Kidney (tissue), 14 donors: ENCODE results near the gene CPAMD8. TPM values are rescaled to one million over a fixed set of nuclear protein-coding genes. Genes with fewer than 3 reads are reported as not detected.

ENCODE experiments used
- DNase-seq, 5 donors: peaks; one replicate each; pipeline ENCODE4 v3.0.0-alpha.2; 2013 to 2020
- FAIRE-seq: peaks from 2 replicates; lab custom pipeline; 2012; peaks lifted over from hg19 to GRCh38; lab: Jason Lieb, UNC
- H3K27ac ChIP-seq, 2 donors: one replicate each; pipeline ENCODE4 v1.7.0; 2013; ENCODE audit warnings: low read depth in 2 of 2, low read length in 2 of 2, inconsistent platforms in 1 of 2
- H3K27me3 ChIP-seq: one replicate; pipeline ENCODE4 v1.7.1; 2013; ENCODE audit warnings: low read length, inconsistent platforms; ENCODE audit not compliant: control insufficient read depth, insufficient read depth
- H3K36me3 ChIP-seq, 3 donors: one replicate each; pipeline versions ENCODE4 v1.7.0 to v1.7.1; 2013; ENCODE audit warnings: low read length in 3 of 3, control low read depth in 1 of 3, inconsistent platforms in 1 of 3; ENCODE audit not compliant: insufficient read depth in 3 of 3, control insufficient read depth in 2 of 3
- H3K4me1 ChIP-seq, 3 donors: one replicate each; pipeline versions ENCODE4 v1.7.0 to v1.7.1; 2013; ENCODE audit warnings: low read length in 3 of 3, inconsistent platforms in 1 of 3, low read depth in 1 of 3; ENCODE audit not compliant: control insufficient read depth in 2 of 3, insufficient read depth in 2 of 3
- H3K4me3 ChIP-seq, 3 donors: one replicate each; pipeline versions ENCODE4 v1.7.0 to v1.8.1; 2013; ENCODE audit warnings: low read length in 3 of 3, control low read depth in 1 of 3, inconsistent platforms in 1 of 3
- H3K9ac ChIP-seq, 3 donors: one replicate each; pipeline versions ENCODE4 v1.7.0 to v1.7.1; 2013; ENCODE audit warnings: low read length in 3 of 3, control low read depth in 1 of 3, inconsistent platforms in 1 of 3
- H3K9me3 ChIP-seq, 3 donors: one replicate each; pipeline versions ENCODE4 v1.7.0 to v1.7.1; 2013; ENCODE audit warnings: low read length in 3 of 3, control low read depth in 1 of 3, inconsistent platforms in 1 of 3; ENCODE audit not compliant: control insufficient read depth in 2 of 3, insufficient read depth in 1 of 3
- CTCF ChIP-seq: IDR thresholded peaks from 3 replicates; pipeline ENCODE4 v1.5.1; 2012; ENCODE audit warnings: mild to moderate bottlenecking, moderate library complexity, borderline replicate concordance; ENCODE audit not compliant: insufficient read depth; ENCODE audit errors: extremely low read depth
- intact Hi-C: fragments of 100-400 bp; cut with DNase I; formaldehyde crosslinking; loops from one replicate; pipeline ENCODE4 v1.11.1; 2022
- polyA plus RNA-seq: library from polyadenylated mRNA; stranded (reverse); fragments of 350-450 nt; fragmentation: Illumina TruSeq; extraction: RNeasy Lipid Tissue Mini Kit (QIAGEN cat#74804); gene quantifications from one replicate; pipeline ENCODE4 v1.2.3, GENCODE V29; 2014; ENCODE audit warnings: low read depth, low replicate concordance; ENCODE audit not compliant: insufficient read depth
- total RNA-seq: library from RNA; stranded (reverse); fragmentation: NEBNext Ultra II Directional; extraction: Animal tissue kit (Norgen Biotek cat#: 25700); gene quantifications from one replicate; pipeline ENCODE4 v1.2.1, GENCODE V29; 2021
- donor health status: control.
- donor health status: control.
- donor health status: control.
- donor health status: control.
- donor health status: control.
- donor health status: DM: yes; HTN: yes; CAD: no.
- donor health status: Normal renal cell carcinoma (clear cell type).

The CPAMD8 gene
- total and polyA plus RNA-seq, 2 donors from 2014 or later = 22.0 to 64.1 TPM

- Histone ChIP-seq H3K9me3 (no peaks in the 10 kb centered on the region), H3K36me3 (peaks cover 0 to 9% (median 0%) of the 10 kb centered on the region in 3 donors), H3K9ac (no peak overlapping the region), H3K4me1 (no peaks in the 10 kb centered on the region), H3K4me3 (no peak overlapping the region), H3K27ac (no peak overlapping the region), H3K27me3 (no peaks in the 10 kb centered on the region)
- DNase-seq (peak in 1 of 5 donors; percentile 52), FAIRE-seq (no peak)
- intact Hi-C loops = no loop called here
- TF ChIP-seq CTCF = no peak
These were observed 79.4 kb downstream of the CPAMD8 start for GRCh38 chr19:16946951-16947940.

- no peak for TF ChIP-seq CTCF
- intact Hi-C loops = no loop called here
- FAIRE-seq = no peak
These were observed 80.7 kb downstream of the CPAMD8 start for GRCh38 chr19:16945762-16946465.

GRCh38 chr19:16945364-16945714 is 81.3 kb downstream of the CPAMD8 start:
- Histone ChIP-seq H3K9me3 (no peaks in the 10 kb centered on the region), H3K4me1 (no peaks in the 10 kb centered on the region), H3K27ac (no peak overlapping the region), H3K9ac (no peak overlapping the region), H3K4me3 (no peak overlapping the region), H3K27me3 (no peaks in the 10 kb centered on the region), H3K36me3 (peaks cover 0 to 9% (median 0%) of the 10 kb centered on the region in 3 donors)
- FAIRE-seq = no peak
- DNase-seq = peak in 1 of 5 donors; percentile 32
- no peak for TF ChIP-seq CTCF
- intact Hi-C loops = no loop called here

More at GRCh38 chr19:16945762-16946465, 80.7 kb downstream of the CPAMD8 start:
- Histone ChIP-seq H3K4me1 (no peaks in the 10 kb centered on the region), H3K9ac (no peak overlapping the region), H3K27me3 (no peaks in the 10 kb centered on the region), H3K9me3 (no peaks in the 10 kb centered on the region), H3K36me3 (peaks cover 0 to 9% (median 0%) of the 10 kb centered on the region in 3 donors), H3K4me3 (no peak overlapping the region), H3K27ac (no peak overlapping the region)
- DNase-seq = peak in 1 of 5 donors; percentile 3
